Lower leg skin (tissue), 3 donors: Measurements from ENCODE around the gene CCDC69.

Experiments used
- CTCF ChIP-seq, 3 donors: fragments of 450-650 bp; IDR thresholded peaks; one replicate each; pipeline ENCODE4 v1.5.1; 2016; ENCODE audit warnings: antibody characterized with exemption in 3 of 3, mild to moderate bottlenecking in 3 of 3, moderate library complexity in 2 of 3
- POLR2A ChIP-seq, 2 donors: fragments of 450-650 bp; IDR thresholded peaks; one replicate each; pipeline ENCODE4 v1.6.1; 2016 to 2017; ENCODE audit warnings: antibody characterized with exemption in 2 of 2, mild to moderate bottlenecking in 1 of 2, moderate library complexity in 1 of 2

- TF ChIP-seq POLR2A (IDR thresholded peaks at IDR 0.05) = no peak
- TF ChIP-seq CTCF (IDR thresholded peaks at IDR 0.05) = no peak
These were observed 1.6 kb upstream of the CCDC69 start for GRCh38 chr5:151225475-151225874.
